CD14-positive monocyte (primary cell): ENCODE results near the gene CSTF1. TPM values are rescaled to one million over a fixed set of nuclear protein-coding genes. Genes with fewer than 3 reads are reported as not detected.
"Not testable (repeated sequence)": the region's sequence is repeated elsewhere in the genome, so short reads cannot be mapped to it uniquely, and the experiment has no call there.

Experiments used
- DNase-seq, 3 donors: peaks; one replicate each; pipeline ENCODE4 v3.0.0-alpha.2; 2011 to 2022
- H2AFZ ChIP-seq: 2 replicates; pipeline ENCODE4 v1.6.0; 2012; ENCODE audit warnings: mild to moderate bottlenecking, low read depth, low read length, inconsistent platforms; ENCODE audit not compliant: insufficient read depth, poor library complexity, severe bottlenecking
- H3K27ac ChIP-seq, 2 donors: 1 replicate in 1 of 2; 2 replicates in 1 of 2; pipeline ENCODE4 v1.5.1; 2012 to 2013; ENCODE audit warnings: low read length in 2 of 2, control low read depth in 1 of 2, inconsistent platforms in 1 of 2, low read depth in 1 of 2, mild to moderate bottlenecking in 1 of 2
- H3K27me3 ChIP-seq, 2 donors: one replicate each; pipeline versions ENCODE4 v1.6.0 to v1.6.1; 2011 to 2013; ENCODE audit warnings: low read length in 2 of 2; ENCODE audit not compliant: control insufficient read depth in 2 of 2, insufficient read depth in 2 of 2
- H3K36me3 ChIP-seq, 2 donors: replicated peaks in 1 of 2; 1 replicate in 1 of 2; 2 replicates in 1 of 2; pipeline versions ENCODE4 v1.5.1 to v1.6.1; 2012 to 2013; ENCODE audit warnings: low read length in 2 of 2, control low read depth in 1 of 2, inconsistent platforms in 1 of 2, mild to moderate bottlenecking in 1 of 2; ENCODE audit not compliant: insufficient read depth in 2 of 2, control insufficient read depth in 1 of 2
- H3K4me1 ChIP-seq, 2 donors: 1 replicate in 1 of 2; 2 replicates in 1 of 2; pipeline versions ENCODE4 v1.5.1 to v1.6.1; 2012 to 2013; ENCODE audit warnings: low read length in 2 of 2, control low read depth in 1 of 2, inconsistent platforms in 1 of 2, mild to moderate bottlenecking in 1 of 2, moderate library complexity in 1 of 2; ENCODE audit not compliant: insufficient read depth in 2 of 2, control insufficient read depth in 1 of 2
- H3K4me2 ChIP-seq: replicated peaks from 2 replicates; pipeline ENCODE3; 2012; ENCODE audit warnings: low read length, moderate library complexity, mild to moderate bottlenecking; ENCODE audit not compliant: poor library complexity, severe bottlenecking; ENCODE audit errors: extremely low read depth
- H3K4me3 ChIP-seq, 3 experiments: fragments of 200-600 bp in 1 of 3; sonication (generic) in 1 of 3; replicated peaks in 1 of 3; 1 replicate in 2 of 3; 2 replicates in 1 of 3; pipeline ENCODE4 v1.5.1; 2011 to 2013; ENCODE audit warnings: low read length in 3 of 3, mild to moderate bottlenecking in 3 of 3, control low read depth in 2 of 3, low read depth in 2 of 3, inconsistent platforms in 1 of 3, moderate library complexity in 1 of 3
- H3K79me2 ChIP-seq: 2 replicates; pipeline ENCODE4 v1.6.0; 2012; ENCODE audit warnings: mild to moderate bottlenecking, control low read depth, inconsistent platforms, low read length, moderate library complexity; ENCODE audit not compliant: insufficient read depth
- H3K9ac ChIP-seq: 2 replicates; pipeline ENCODE4 v1.6.0; 2017; ENCODE audit warnings: low read length, mild to moderate bottlenecking; ENCODE audit not compliant: insufficient read depth, poor library complexity, severe bottlenecking
- H3K9me3 ChIP-seq, 2 donors: replicated peaks in 1 of 2; 1 replicate in 1 of 2; 2 replicates in 1 of 2; pipeline versions ENCODE4 v1.5.1 to v1.6.1; 2012 to 2013; ENCODE audit warnings: low read length in 2 of 2, control low read depth in 1 of 2; ENCODE audit not compliant: control insufficient read depth in 1 of 2, insufficient read depth in 1 of 2
- H4K20me1 ChIP-seq: 2 replicates; pipeline ENCODE4 v1.6.0; 2012; ENCODE audit warnings: mild to moderate bottlenecking, low read length, control low read depth, moderate library complexity; ENCODE audit not compliant: insufficient read depth
- H3K27ac Mint-ChIP-seq, 7 donors: one replicate each; pipeline ENCODE4 v1.8.0; 2020; ENCODE audit warnings: mild to moderate bottlenecking in 7 of 7, mixed read lengths in 7 of 7, moderate library complexity in 6 of 7, inconsistent platforms in 2 of 7
- H3K27me3 Mint-ChIP-seq, 3 donors: one replicate each; pipeline ENCODE4 v1.8.0; 2021 to 2022; ENCODE audit warnings: low read depth in 3 of 3, mild to moderate bottlenecking in 3 of 3, mixed read lengths in 3 of 3, moderate library complexity in 3 of 3, inconsistent platforms in 1 of 3
- H3K36me3 Mint-ChIP-seq, 2 donors: one replicate each; pipeline ENCODE4 v1.8.0; 2020; ENCODE audit warnings: mixed read lengths in 2 of 2, inconsistent platforms in 1 of 2, mild to moderate bottlenecking in 1 of 2
- H3K4me1 Mint-ChIP-seq: one replicate; pipeline ENCODE4 v1.8.0; 2020; ENCODE audit warnings: mild to moderate bottlenecking, mixed read lengths
- H3K4me3 Mint-ChIP-seq, 2 donors: one replicate each; pipeline ENCODE4 v1.8.0; 2020; ENCODE audit warnings: mild to moderate bottlenecking in 2 of 2, mixed read lengths in 2 of 2, moderate library complexity in 1 of 2
- H3K9me3 Mint-ChIP-seq, 7 donors: one replicate each; pipeline ENCODE4 v1.8.0; 2020 to 2022; ENCODE audit warnings: mixed read lengths in 7 of 7, mild to moderate bottlenecking in 6 of 7, moderate library complexity in 6 of 7, inconsistent platforms in 2 of 7
- CTCF ChIP-seq: fragments of 200-600 bp; IDR thresholded peaks from one replicate; pipeline ENCODE4 v1.8.0; 2022; ENCODE audit warnings: antibody characterized with exemption, mild to moderate bottlenecking
- WGBS: methylation state at CpG from one replicate; pipeline ENCODE4 v1.1.5; 2013; ENCODE audit warnings: missing lambda C conversion rate; ENCODE audit not compliant: insufficient coverage; 5-methylcytosine and 5-hydroxymethylcytosine counted together
- intact Hi-C, 2 donors: fragments of 100-400 bp; cut with micrococcal nuclease; formaldehyde crosslinking; loops; one replicate each; pipeline versions ENCODE4 v1.15.0 to v1.15.1; 2023
- polyA plus RNA-seq, 3 donors: library from polyadenylated mRNA; depleted of rRNA in 1 of 3; unstranded in 2 of 3; stranded (reverse) in 1 of 3; fragments of 300-500 nt in 2 of 3; fragments of >200 nt in 1 of 3; fragmentation: Illumina TruSeq in 2 of 3; gene quantifications; 1 replicate in 2 of 3; 2 replicates in 1 of 3; pipeline ENCODE4 v1.2.3, GENCODE V29; 2012 to 2021

Gene CSTF1
- polyA plus RNA-seq, 3 donors = 7.7 to 15.7 (median 10.7) TPM

GRCh38 chr20:56409956-56410355 lies 17.5 kb downstream of the CSTF1 start:
- H3K9me3 Mint-ChIP-seq = peaks cover 0 to 4% (median 0%) of the 10 kb centered on the region in 7 donors
- intact Hi-C loops = loop anchor here in 1 of 2 donors (5.0 kb wide), 1 partner anchor 57 kb away; the partner anchor contains the start of gene RTF2
- no peak overlapping the region for H2AFZ ChIP-seq
- H3K4me3 Mint-ChIP-seq = no peak overlapping the region
- no peaks in the 10 kb centered on the region for H3K27me3 ChIP-seq
- no peaks in the 10 kb centered on the region for H4K20me1 ChIP-seq
- H3K36me3 Mint-ChIP-seq = peaks cover 39 to 46% of the 10 kb centered on the region in 2 donors
- no peak for TF ChIP-seq CTCF
- H3K36me3 ChIP-seq = peaks cover 24 to 33% of the 10 kb centered on the region in 2 donors
- peak overlapping the region in 1 of 3 experiments; percentile 29 for H3K4me3 ChIP-seq
- peak overlapping the region; percentile 35 for H3K4me2 ChIP-seq
- H3K27me3 Mint-ChIP-seq = peaks cover 0 to 5% (median 0%) of the 10 kb centered on the region in 3 donors
- peaks cover 0 to 4% of the 10 kb centered on the region in 2 donors for H3K9me3 ChIP-seq
- no CpG with 5 or more reads among the region's 1 CpG for WGBS
- H3K27ac ChIP-seq = peak overlapping the region in 1 of 2 donors; percentile 75
- H3K4me1 Mint-ChIP-seq = peaks cover 48% of the 10 kb centered on the region
- DNase-seq = no peak
- H3K9ac ChIP-seq = no peak overlapping the region
- H3K79me2 ChIP-seq = peaks cover 20% of the 10 kb centered on the region
- peak overlapping the region; percentile 79 to 94 (median 88) for H3K27ac Mint-ChIP-seq
- H3K4me1 ChIP-seq = peaks cover 49 to 51% of the 10 kb centered on the region in 2 donors

GRCh38 chr20:56411287-56411686 lies 18.8 kb downstream of the CSTF1 start:
- DNase-seq, intact Hi-C loops, H3K27me3 ChIP-seq, H3K27me3 Mint-ChIP-seq, H4K20me1 ChIP-seq, H3K9me3 Mint-ChIP-seq, H3K9me3 ChIP-seq: not testable (repeated sequence)
- Histone ChIP-seq H3K79me2 (peaks cover 25% of the 10 kb centered on the region), H3K4me3 (peak overlapping the region in 1 of 3 experiments; percentile 76), H3K9ac (peak overlapping the region; percentile 37), H2AFZ (peak overlapping the region; percentile 56), H3K4me2 (peak overlapping the region; percentile 81), H3K27ac (peak overlapping the region; percentile 79 to 94), H3K36me3 (peaks cover 14 to 20% of the 10 kb centered on the region in 2 donors), H3K4me1 (peaks cover 49 to 52% of the 10 kb centered on the region in 2 donors)
- peak overlapping the region; percentile 96 to 99 (median 98) for H3K27ac Mint-ChIP-seq
- WGBS = 71% methylated on average over 4 of the region's 7 CpGs
- peaks cover 26 to 35% of the 10 kb centered on the region in 2 donors for H3K36me3 Mint-ChIP-seq
- peak overlapping the region; percentile 48 to 76 for H3K4me3 Mint-ChIP-seq
- peaks cover 50% of the 10 kb centered on the region for H3K4me1 Mint-ChIP-seq
